Lower leg skin (tissue), 3 donors: ENCODE measurements around the gene LFNG.

Experiments
- POLR2A ChIP-seq, 2 donors: fragments of 450-650 bp; IDR thresholded peaks; one replicate each; pipeline ENCODE4 v1.6.1; 2016 to 2017; ENCODE audit warnings: antibody characterized with exemption in 2 of 2, mild to moderate bottlenecking in 1 of 2, moderate library complexity in 1 of 2
- TF ChIP-seq, protein P1 (sequence below), 3 donors: fragments of 450-650 bp; IDR thresholded peaks; one replicate each; pipeline ENCODE4 v1.5.1; 2016; ENCODE audit warnings: antibody characterized with exemption in 3 of 3, mild to moderate bottlenecking in 3 of 3, moderate library complexity in 2 of 3

DNA sequence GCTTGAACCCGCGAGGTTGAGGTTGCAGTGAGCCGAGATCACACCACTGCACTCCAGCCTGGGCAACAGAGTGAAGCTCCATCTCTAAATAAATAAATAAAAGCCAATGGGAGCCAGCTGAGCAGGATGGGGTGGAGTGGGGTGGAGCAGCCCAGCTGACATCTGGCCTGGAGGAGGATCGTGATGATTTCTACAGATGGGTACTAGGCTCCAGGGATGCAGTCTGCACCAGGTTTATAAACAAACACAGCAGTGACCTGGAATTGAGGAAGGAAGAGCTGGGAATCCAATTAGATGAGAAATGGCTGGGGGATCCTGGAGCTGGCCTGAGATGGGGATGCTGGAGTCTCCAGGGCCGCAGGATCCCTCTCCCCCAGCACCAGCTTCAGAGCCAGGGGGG is 36.1 kb upstream of the LFNG start:
- no peak for TF ChIP-seq POLR2A (IDR thresholded peaks at IDR 0.05)
- TF ChIP-seq, protein P1, sequence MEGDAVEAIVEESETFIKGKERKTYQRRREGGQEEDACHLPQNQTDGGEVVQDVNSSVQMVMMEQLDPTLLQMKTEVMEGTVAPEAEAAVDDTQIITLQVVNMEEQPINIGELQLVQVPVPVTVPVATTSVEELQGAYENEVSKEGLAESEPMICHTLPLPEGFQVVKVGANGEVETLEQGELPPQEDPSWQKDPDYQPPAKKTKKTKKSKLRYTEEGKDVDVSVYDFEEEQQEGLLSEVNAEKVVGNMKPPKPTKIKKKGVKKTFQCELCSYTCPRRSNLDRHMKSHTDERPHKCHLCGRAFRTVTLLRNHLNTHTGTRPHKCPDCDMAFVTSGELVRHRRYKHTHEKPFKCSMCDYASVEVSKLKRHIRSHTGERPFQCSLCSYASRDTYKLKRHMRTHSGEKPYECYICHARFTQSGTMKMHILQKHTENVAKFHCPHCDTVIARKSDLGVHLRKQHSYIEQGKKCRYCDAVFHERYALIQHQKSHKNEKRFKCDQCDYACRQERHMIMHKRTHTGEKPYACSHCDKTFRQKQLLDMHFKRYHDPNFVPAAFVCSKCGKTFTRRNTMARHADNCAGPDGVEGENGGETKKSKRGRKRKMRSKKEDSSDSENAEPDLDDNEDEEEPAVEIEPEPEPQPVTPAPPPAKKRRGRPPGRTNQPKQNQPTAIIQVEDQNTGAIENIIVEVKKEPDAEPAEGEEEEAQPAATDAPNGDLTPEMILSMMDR (IDR thresholded peaks at IDR 0.05): no peak
